Panc1 (cell line): ENCODE data around the gene TNRC6C. TPM values are rescaled to one million over a fixed set of nuclear protein-coding genes. Genes with fewer than 3 reads are reported as not detected.

Experiments
- ATAC-seq: fragments of 200-7000 bp; cut with Tn5 transposase; 2 replicates; pipeline ENCODE4 v1.9.1; 2020; ENCODE audit warnings: mild to moderate bottlenecking, moderate library complexity
- BruUV-seq: library from RNA; stranded (reverse); fragments of 400-500 nt; replicated peaks from 2 replicates; lab custom pipeline; 2021; lab: Mats Ljungman, UMichigan
- CTCF ChIA-PET: fragments of 300-600 bp; sonication (Branson Sonifier 250); formaldehyde crosslinking; loops from one replicate; lab custom pipeline; 2022; ENCODE audit warnings: antibody characterized with exemption; lab: Charles Lee
- POLR2A ChIA-PET: fragments of 300-600 bp; sonication (Branson Sonifier 250); formaldehyde crosslinking; loops from one replicate; lab custom pipeline; 2022; ENCODE audit warnings: antibody characterized with exemption; lab: Charles Lee
- DNase-seq: peaks from one replicate; pipeline ENCODE4 v3.0.0-alpha.2; 2010; ENCODE audit warnings: low read depth, low spot score
- H3K27ac ChIP-seq: 2 replicates; pipeline ENCODE4 v1.5.1; 2011; ENCODE audit warnings: mild to moderate bottlenecking, low read length, inconsistent platforms
- H3K27me3 ChIP-seq: fragments of 200-500 bp; sonication (Bioruptor generic); 2 replicates; pipeline ENCODE4 v1.6.0; 2014; ENCODE audit warnings: low read length, inconsistent platforms; ENCODE audit not compliant: control insufficient read depth, insufficient read depth
- H3K36me3 ChIP-seq: fragments of 200-500 bp; sonication (Bioruptor generic); 2 replicates; pipeline ENCODE4 v1.5.1; 2014; ENCODE audit warnings: inconsistent platforms, mild to moderate bottlenecking, low read length, moderate library complexity; ENCODE audit not compliant: control insufficient read depth, insufficient read depth
- H3K4me1 ChIP-seq: 2 replicates; pipeline ENCODE4 v1.5.1; 2011; ENCODE audit warnings: inconsistent platforms, mild to moderate bottlenecking, low read length, moderate library complexity; ENCODE audit not compliant: control insufficient read depth, insufficient read depth
- H3K4me3 ChIP-seq, 2 experiments: 2 replicates each; pipeline ENCODE4 v1.5.1; 2011 to 2012; ENCODE audit warnings: low read depth in 2 of 2, low read length in 2 of 2, mild to moderate bottlenecking in 2 of 2, inconsistent platforms in 1 of 2, moderate library complexity in 1 of 2
- H3K9me3 ChIP-seq: fragments of 200-500 bp; sonication (Bioruptor generic); 2 replicates; pipeline ENCODE4 v1.5.1; 2014; ENCODE audit warnings: low read depth, mild to moderate bottlenecking, inconsistent platforms, low read length, moderate library complexity; ENCODE audit not compliant: control insufficient read depth, insufficient read depth
- CTCF ChIP-seq: fragments of 450-650 bp; IDR thresholded peaks from 2 replicates; pipeline ENCODE4 v1.5.1; 2017; ENCODE audit warnings: mild to moderate bottlenecking
- POLR2AphosphoS5 ChIP-seq: IDR thresholded peaks from 2 replicates; pipeline ENCODE4 v1.6.1; 2012; ENCODE audit warnings: mild to moderate bottlenecking, low read depth, low read length, moderate library complexity
- REST ChIP-seq, 2 experiments: IDR thresholded peaks; 2 replicates each; pipeline ENCODE4 v1.6.1; 2011 to 2012; ENCODE audit warnings: low read depth in 2 of 2, control low read depth in 1 of 2, low read length in 1 of 2, mild to moderate bottlenecking in 1 of 2, moderate library complexity in 1 of 2; ENCODE audit not compliant: insufficient read depth in 1 of 2
- SIN3A ChIP-seq: IDR thresholded peaks from 2 replicates; pipeline ENCODE4 v1.6.1; 2012; ENCODE audit warnings: low read depth, mild to moderate bottlenecking, low read length, moderate library complexity, borderline replicate concordance; ENCODE audit not compliant: insufficient read depth
- TCF7L2 ChIP-seq: IDR thresholded peaks from 2 replicates; pipeline ENCODE4 v1.6.1; 2011; ENCODE audit warnings: mild to moderate bottlenecking, low read depth, low read length, inconsistent platforms
- in situ Hi-C: cut with HindIII; loops from 2 replicates; pipeline ENCODE4 v1.10.0; 2016; ENCODE audit warnings: low sequenced_read_pairs, low pct_unique_long_range_greater_than_20kb
- intact Hi-C: fragments of 100-400 bp; cut with micrococcal nuclease; formaldehyde crosslinking; loops from one replicate; pipeline ENCODE4 v1.10.0; 2022; ENCODE audit not compliant: unreplicated experiment
- total RNA-seq: library from RNA; stranded (reverse); gene quantifications from one replicate; pipeline ENCODE4 v1.2.1, GENCODE V29; 2021; ENCODE audit not compliant: unreplicated experiment

TNRC6C gene
- total RNA-seq, 1 experiment from 2014 or later = 10.1 TPM

GRCh38 chr17:78132084-78132676 is 173.7 kb downstream of the TNRC6C start:
- Histone ChIP-seq H3K36me3 (peaks cover 2% of the 10 kb centered on the region; the same call in 1 of the 2 replicates), H3K27me3 (no peaks in the 10 kb centered on the region), H3K4me3 (no peak overlapping the region), H3K9me3 (no peaks in the 10 kb centered on the region), H3K27ac (no peak overlapping the region), H3K4me1 (peaks cover 23% of the 10 kb centered on the region)
- no TSS peak for BruUV-seq
- intact Hi-C loops = no loop called here
- ATAC-seq = no peak
- no peak for TF ChIP-seq REST (IDR thresholded peaks at IDR 0.05; ENCODE audit: insufficient read depth in 1 of 2, low read depth in 2 of 2, low read length in 1 of 2)
- TF ChIP-seq POLR2AphosphoS5 = no peak
- no peak for TF ChIP-seq TCF7L2
- TF ChIP-seq CTCF = no peak
- TF ChIP-seq SIN3A = no peak
- no peak for DNase-seq
- POLR2A ChIA-PET = no interaction called here
- in situ Hi-C loops = no loop called here
- CTCF ChIA-PET = interaction anchor here (0.6 kb wide), 1 partner anchor 117 kb away, joined by 4 read pairs; no protein-coding TSS in a partner anchor

GRCh38 chr17:78132767-78133178 is 174.3 kb downstream of the TNRC6C start:
- intact Hi-C loops (no loop called here), in situ Hi-C loops (no loop called here)
- H3K9me3 ChIP-seq = no peaks in the 10 kb centered on the region
- no peak overlapping the region for H3K27ac ChIP-seq
- H3K36me3 ChIP-seq = peaks cover 2% of the 10 kb centered on the region; the same call in 1 of the 2 replicates
- ATAC-seq (no peak), DNase-seq (no peak)
- no peaks in the 10 kb centered on the region for H3K27me3 ChIP-seq
- H3K4me1 ChIP-seq = peaks cover 17% of the 10 kb centered on the region
- ChIA-PET POLR2A (no interaction called here), CTCF (no interaction called here)
- TF ChIP-seq REST (IDR thresholded peaks at IDR 0.05; ENCODE audit: insufficient read depth in 1 of 2, low read depth in 2 of 2, low read length in 1 of 2) (no peak), SIN3A (no peak), TCF7L2 (no peak), POLR2AphosphoS5 (no peak), CTCF (no peak)
- BruUV-seq = no TSS peak
- no peak overlapping the region for H3K4me3 ChIP-seq
